GM21367 (cell line): ENCODE data around the gene SLC35F6.
"Not testable (repeated sequence)": the region's sequence is repeated elsewhere in the genome, so short reads cannot be mapped to it uniquely, and the experiment has no call there.

Experiments used
- ATAC-seq: cut with Tn5 transposase; IDR thresholded peaks from one replicate; pipeline ENCODE4 v1.9.1; 2021; ENCODE audit not compliant: unreplicated experiment

The SLC35F6 gene

GRCh38 chr2:26754972-26755670 lies 9.0 kb upstream of the SLC35F6 start:
- ATAC-seq: no peak

- ATAC-seq: no peak
Observed at GRCh38 chr2:26756337-26756736, 7.7 kb upstream of the SLC35F6 start.

- no peak for ATAC-seq
Observed at GRCh38 chr2:26757873-26758789, 6.0 kb upstream of the SLC35F6 start.

- ATAC-seq: no peak
Observed at GRCh38 chr2:26758790-26759321, 5.2 kb upstream of the SLC35F6 start.

- ATAC-seq: no peak
Observed at GRCh38 chr2:26759845-26760244, 4.2 kb upstream of the SLC35F6 start.

GRCh38 chr2:26760991-26761390 lies 3.1 kb upstream of the SLC35F6 start:
- not testable (repeated sequence) for ATAC-seq

GRCh38 chr2:26763019-26763418 lies 1.1 kb upstream of the SLC35F6 start:
- no peak for ATAC-seq

GRCh38 chr2:26764906-26765305 lies 822 bp downstream of the SLC35F6 start:
- no peak for ATAC-seq

- ATAC-seq: no peak
Observed at GRCh38 chr2:26765475-26766200, 1.6 kb downstream of the SLC35F6 start.

GRCh38 chr2:26767129-26767528 lies 3.0 kb downstream of the SLC35F6 start:
- ATAC-seq: no peak

GRCh38 chr2:26767894-26768487 lies 3.9 kb downstream of the SLC35F6 start:
- no peak for ATAC-seq

- no peak for ATAC-seq
Observed at GRCh38 chr2:26768759-26769088, 4.6 kb downstream of the SLC35F6 start.

GRCh38 chr2:26769089-26769761 lies 5.1 kb downstream of the SLC35F6 start:
- ATAC-seq: no peak

- ATAC-seq: no peak
Observed at GRCh38 chr2:26770986-26771586, 7.0 kb downstream of the SLC35F6 start.

- ATAC-seq: no peak
Observed at GRCh38 chr2:26772064-26773001, 8.2 kb downstream of the SLC35F6 start.

GRCh38 chr2:26776195-26776800 lies 12.2 kb downstream of the SLC35F6 start:
- no peak for ATAC-seq

- no peak for ATAC-seq
Observed at GRCh38 chr2:26778098-26778497, 14.0 kb downstream of the SLC35F6 start.

- no peak for ATAC-seq
Observed at GRCh38 chr2:26778507-26778906, 14.4 kb downstream of the SLC35F6 start.
